NOMO-1 treated with DMSO at 0.1 percent for 48 hours (cell line): Measurements from ENCODE around the gene DENND1C.
A peak's percentile ranks its signal among the peaks of the same experiment; 100 is the strongest.

ENCODE experiments used
- DNase-seq: peaks from one replicate; lab custom pipeline; 2025; ENCODE audit not compliant: unreplicated experiment; lab: John Stamatoyannopoulos, UW

The DENND1C gene

GRCh38 chr19:6481541-6482342 is at the start of gene DENND1C:
Gene DENND1C (minus strand): TSS chr19:6481787. CDS start chr19:6481695, 92 bp downstream.
- DNase-seq, result peak; percentile 60

GRCh38 chr19:6530386-6531162 is 49.0 kb upstream of the DENND1C start, which contains the start of gene TNFSF9:
Gene TNFSF9 (plus strand): TSS chr19:6531026. CDS start chr19:6531037, 11 bp downstream.
- DNase-seq, result peak; percentile 78

GRCh38 chr19:6529937-6530385 is 48.4 kb upstream of the DENND1C start:
- no peak for DNase-seq

GRCh38 chr19:6529351-6529750 is 47.8 kb upstream of the DENND1C start:
- DNase-seq, result no peak

- peak; percentile 84 for DNase-seq
Observed at GRCh38 chr19:6528544-6529121, 47.0 kb upstream of the DENND1C start.

GRCh38 chr19:6527893-6528543 is 46.4 kb upstream of the DENND1C start:
- peak; percentile 86 for DNase-seq

GRCh38 chr19:6524311-6524710 is 42.7 kb upstream of the DENND1C start:
- no peak for DNase-seq

GRCh38 chr19:6522712-6523111 is 41.1 kb upstream of the DENND1C start:
- no peak for DNase-seq

- DNase-seq, result peak; percentile 97
Observed at GRCh38 chr19:6521718-6522646, 40.4 kb upstream of the DENND1C start.

- DNase-seq, result no peak
Observed at GRCh38 chr19:6519289-6519688, 37.7 kb upstream of the DENND1C start.

GRCh38 chr19:6518145-6518911 is 36.7 kb upstream of the DENND1C start:
- DNase-seq, result peak; percentile 52

GRCh38 chr19:6516659-6517291 is 35.2 kb upstream of the DENND1C start:
- peak; percentile 85 for DNase-seq

- peak; percentile 97 for DNase-seq
Observed at GRCh38 chr19:6516018-6516658, 34.6 kb upstream of the DENND1C start.

GRCh38 chr19:6514926-6515544 is 33.4 kb upstream of the DENND1C start:
- DNase-seq, result no peak

GRCh38 chr19:6514089-6514488 is 32.5 kb upstream of the DENND1C start:
- no peak for DNase-seq

- no peak for DNase-seq
Observed at GRCh38 chr19:6510618-6511017, 29.0 kb upstream of the DENND1C start.

GRCh38 chr19:6509118-6509971 is 27.8 kb upstream of the DENND1C start:
- DNase-seq, result no peak
